Jurkat, Clone E6-1 (cell line): ENCODE data around the gene COPS7A.
"Not testable (repeated sequence)": the region's sequence is repeated elsewhere in the genome, so short reads cannot be mapped to it uniquely, and the experiment has no call there.

Experiments
- DNase-seq: peaks from one replicate; pipeline ENCODE4 v3.0.0-alpha.2; 2011; ENCODE audit warnings: low read depth, low spot score
- H3K4me3 ChIP-seq: 2 replicates; pipeline ENCODE4 v1.5.1; 2011; ENCODE audit warnings: mild to moderate bottlenecking, low read length, control low read depth, moderate library complexity

COPS7A gene

DNA sequence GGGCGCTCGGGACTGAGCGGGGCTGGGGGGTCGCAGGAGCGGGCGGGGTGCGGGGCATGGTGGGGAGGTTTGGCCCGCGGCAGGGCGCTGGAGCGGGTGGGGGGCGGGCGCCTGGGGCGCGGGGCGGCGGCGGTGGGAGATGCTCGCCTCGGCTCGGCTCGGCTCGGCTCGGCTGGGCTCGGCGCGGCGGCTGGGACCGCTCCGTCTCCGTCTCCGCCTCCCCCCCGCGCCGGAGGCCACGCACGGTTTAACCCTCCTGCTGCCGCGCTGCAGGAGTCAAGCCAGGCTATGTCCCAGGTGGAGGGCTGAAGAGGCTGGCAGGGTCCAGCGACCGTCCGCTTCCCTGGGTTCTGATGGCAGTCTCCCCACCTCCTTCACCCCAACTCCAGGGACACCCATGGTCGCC is 23.2 kb upstream of the COPS7A start, which contains the start of gene PIANP:
TSS of gene PIANP (minus strand) at position 170 of the 406 bp plus-strand sequence. CDS start 2,754 bp downstream, outside the sequence.
- DNase-seq: no peak
- peak within 1 kb of the TSS; percentile 39 for H3K4me3 ChIP-seq

DNA sequence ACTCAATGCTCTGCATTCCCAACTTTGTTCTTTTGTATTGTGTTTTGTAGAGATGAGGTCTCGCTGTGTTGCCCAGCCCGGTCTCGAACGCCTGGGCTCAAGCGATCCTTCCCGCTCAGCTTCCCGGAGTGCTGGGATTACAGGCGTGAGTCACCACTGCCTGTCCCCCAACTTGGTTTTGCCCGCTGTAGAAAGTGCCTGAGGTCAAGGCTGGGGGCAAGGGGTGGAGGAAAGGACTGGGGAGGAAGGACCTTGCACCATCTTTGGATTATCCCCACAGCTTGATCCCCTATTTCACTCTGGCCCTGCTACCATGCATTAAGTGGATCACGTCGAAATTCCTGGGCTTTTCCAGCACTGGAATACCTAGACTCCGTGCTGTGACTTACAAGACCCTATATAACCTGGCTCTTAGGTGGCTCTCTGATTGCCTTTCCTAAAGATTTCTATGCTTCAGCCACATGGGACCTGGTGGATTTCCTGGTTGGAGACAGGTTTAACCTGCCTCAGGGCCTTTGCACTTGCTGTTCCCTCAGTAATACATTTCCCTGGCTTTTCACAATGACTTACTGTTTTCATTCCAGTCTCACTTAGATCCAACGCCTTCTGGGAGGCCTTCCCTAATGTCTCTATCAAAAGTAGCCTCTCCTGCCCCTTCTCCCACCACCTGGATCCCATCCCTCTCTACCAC is 22.6 kb upstream of the COPS7A start:
- peak overlapping the region; percentile 33 for H3K4me3 ChIP-seq
- no peak for DNase-seq

DNA sequence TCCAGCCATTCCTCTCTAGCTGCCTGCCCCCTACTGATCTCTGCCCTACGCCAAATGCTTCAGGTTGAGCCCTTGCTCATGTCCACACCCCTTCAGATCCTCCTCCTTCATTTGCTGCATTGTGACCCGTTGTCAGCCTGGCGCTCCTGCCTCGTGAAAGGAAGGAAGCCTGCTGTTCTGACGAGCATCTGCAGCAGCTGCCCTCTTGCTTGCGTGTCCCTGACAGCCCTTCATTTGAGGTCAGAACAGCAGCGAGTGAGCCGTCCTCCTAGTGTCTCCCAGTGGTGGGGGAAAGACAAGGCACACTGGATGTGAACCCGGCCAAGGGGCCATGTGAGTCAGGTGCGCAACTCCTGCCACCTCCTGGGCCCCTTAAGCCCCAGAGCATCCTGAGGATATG is 20.2 kb upstream of the COPS7A start:
- no peak overlapping the region for H3K4me3 ChIP-seq
- no peak for DNase-seq

DNA sequence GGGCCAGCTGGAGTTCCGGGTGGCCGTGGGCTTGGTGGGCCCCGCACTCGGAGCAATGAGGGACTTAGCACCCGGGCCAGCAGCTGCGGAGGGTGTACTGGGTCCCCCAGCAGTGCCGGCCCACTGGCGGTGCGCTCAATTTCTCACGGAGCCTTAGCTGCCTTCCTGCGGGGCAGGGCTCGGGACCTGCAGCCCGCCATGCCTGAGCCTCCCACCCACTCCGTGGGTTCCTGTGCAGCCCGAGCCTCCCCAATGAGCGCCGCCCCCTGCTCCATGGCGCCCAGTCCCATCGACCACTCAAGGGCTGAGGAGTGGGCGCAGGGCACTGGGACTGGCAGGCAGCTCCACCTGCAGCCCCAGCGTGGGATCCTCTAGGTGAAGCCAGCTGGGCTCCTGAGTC is 15.5 kb upstream of the COPS7A start:
- H3K4me3 ChIP-seq, DNase-seq: not testable (repeated sequence)

DNA sequence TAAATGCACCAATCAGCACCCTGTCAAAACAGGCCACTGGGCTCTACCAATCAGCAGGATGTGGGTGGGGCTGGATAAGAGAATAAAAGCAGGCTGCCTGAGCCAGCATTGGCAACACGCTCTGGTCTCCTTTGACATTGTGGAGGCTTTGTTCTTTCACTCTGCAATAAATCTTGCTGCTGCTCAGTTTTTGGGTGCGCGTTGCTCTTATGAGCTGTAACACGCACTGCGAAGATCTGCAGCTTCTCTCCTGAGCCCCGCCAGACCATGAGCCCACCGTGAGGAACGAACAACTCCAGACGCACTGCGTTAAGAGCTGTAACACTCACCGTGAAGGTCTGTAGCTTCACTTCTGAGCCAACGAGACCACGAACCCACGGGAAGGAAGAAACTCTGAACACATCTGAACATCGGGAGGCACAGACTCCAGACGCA is 14.9 kb upstream of the COPS7A start:
- DNase-seq: peak; percentile 48
- no peak overlapping the region for H3K4me3 ChIP-seq

DNA sequence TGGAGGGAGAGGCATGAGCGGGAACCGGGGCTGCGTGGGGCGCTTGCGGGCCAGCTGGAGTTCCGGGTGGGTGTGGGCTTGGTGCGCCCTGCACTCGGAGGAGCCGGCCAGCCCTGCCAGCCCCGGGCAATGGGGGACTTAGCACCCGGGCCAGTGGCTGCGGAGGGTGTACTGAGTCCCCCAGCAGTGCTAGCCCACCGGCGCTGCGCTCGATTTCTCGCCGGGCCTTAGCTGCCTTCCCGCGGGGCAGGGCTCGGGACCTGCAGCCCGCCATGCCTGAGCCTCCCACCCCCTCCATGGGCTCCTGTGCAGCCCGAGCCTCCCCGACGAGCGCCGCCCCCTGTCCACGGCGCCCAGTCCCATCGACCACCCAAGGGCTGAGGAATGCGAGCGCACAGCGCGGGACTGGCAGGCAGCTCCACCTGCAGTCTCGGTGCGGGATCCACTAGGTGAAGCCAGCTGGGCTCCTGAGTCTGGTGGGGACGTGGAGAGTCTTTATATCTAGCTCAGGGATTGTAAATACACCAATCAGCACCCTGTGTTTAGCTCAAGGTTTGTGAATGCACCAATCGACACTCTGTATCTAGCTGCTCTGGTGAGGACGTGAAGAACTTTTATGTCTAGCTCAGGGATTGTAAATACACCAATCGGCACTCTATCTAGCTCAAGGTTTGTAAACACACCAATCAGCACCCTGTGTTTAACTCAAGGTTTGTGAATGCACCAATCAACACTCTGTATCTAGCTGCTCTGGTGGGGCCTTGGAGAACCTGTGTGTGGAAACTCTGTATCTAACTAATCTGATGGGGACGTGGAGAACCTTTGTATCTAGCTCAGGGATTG is 7.6 kb upstream of the COPS7A start:
- H3K4me3 ChIP-seq, DNase-seq: not testable (repeated sequence)

DNA sequence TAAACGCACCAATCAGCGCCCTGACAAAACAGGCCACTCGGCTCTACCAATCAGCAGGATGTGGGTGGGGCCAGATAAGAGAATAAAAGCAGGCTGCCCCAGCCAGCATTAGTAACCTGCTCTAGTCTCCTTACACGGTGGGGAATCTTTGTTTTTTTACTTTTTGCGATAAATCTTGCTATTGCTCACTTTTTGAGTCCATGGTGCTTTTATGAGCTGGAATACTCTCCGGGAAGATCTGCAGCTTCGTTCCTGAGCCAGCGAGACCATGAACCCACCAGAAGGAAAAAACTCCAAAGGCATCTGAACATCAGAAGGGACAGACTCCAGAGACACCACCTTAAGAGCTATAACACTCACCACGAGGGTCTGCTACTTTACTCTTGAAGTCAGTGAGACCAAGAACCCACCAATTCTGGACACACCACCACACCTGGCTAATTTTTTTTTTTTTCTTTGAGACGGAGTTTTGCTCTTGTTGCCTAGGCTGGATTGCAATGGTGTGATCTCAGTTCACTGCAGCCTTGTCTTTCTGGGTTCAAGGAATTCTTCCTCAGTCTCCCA is 6.9 kb upstream of the COPS7A start:
- H3K4me3 ChIP-seq: no peak overlapping the region
- DNase-seq: no peak

DNA sequence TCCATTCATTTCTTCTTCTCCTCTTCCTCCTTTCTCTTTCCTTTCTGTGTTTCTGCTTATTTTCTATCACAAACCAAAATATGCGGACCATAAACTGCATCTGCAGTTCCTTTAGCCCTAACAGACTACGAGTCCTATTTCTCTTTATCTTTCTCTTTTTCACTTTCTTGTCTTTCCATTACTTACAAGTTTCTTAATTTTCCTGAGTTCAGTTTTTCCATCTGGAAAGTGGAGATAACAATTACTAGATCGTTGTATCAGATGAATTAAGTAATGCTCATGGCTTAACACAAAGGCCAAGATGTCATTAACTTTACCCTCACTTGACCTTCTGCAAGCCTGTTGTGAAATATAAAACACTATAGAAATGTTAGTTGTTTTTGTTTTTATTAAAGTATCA is 983 bp upstream of the COPS7A start:
- no peak for DNase-seq
- H3K4me3 ChIP-seq: peak overlapping the region; percentile 89

DNA sequence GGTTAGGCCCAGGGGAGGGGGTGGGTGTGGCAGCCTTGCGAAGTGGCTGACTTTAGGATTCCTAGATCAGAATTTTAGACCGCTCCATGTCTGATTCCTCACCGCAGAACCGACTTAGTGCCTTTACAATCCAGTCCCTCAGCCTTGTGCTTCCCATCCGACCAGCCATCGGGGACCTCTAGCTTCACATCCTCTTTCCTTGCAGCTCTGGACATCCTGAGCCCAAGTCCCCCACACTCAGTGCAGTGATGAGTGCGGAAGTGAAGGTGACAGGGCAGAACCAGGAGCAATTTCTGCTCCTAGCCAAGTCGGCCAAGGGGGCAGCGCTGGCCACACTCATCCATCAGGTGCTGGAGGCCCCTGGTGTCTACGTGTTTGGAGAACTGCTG is 557 bp downstream of the COPS7A start:
- peak; percentile 8 for DNase-seq

DNA sequence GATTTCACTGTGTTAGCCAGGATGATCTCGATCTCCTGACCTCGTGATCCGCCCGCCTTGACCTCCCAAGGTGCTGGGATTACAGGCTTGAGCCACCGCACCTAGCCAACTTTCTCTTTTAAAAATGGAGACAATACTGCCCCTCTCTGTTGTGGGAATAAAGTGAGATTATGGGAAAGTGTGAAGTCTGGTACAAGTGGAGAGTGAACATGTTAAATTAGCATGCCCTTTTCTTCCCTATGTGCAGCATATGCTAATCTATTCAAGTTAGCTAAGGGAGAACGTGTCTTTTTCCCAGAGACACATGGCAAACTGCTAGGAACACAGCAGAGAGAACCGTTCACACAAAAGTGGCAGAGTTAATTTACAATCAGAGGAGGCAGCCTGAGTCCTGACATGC is 1.5 kb downstream of the COPS7A start:
- H3K4me3 ChIP-seq: no peak overlapping the region
- no peak for DNase-seq

More for the DNA sequence above, 557 bp downstream of the COPS7A start:
- peak overlapping the region; percentile 89 for H3K4me3 ChIP-seq

DNA sequence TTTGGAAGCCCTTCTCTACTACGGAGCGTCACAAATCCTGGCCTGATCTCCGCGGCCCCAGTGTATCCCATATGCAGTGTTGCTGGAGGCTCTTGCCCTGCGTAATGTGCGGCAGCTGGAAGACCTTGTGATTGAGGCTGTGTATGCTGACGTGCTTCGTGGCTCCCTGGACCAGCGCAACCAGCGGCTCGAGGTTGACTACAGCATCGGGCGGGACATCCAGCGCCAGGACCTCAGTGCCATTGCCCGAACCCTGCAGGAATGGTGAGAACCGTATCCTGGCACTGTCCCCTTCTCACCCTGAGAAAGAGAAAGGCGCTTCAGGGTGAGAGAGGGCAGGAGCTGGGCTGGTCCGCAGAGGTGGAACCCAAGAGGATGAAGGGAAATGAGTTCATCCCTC is 5.3 kb downstream of the COPS7A start:
- no peak overlapping the region for H3K4me3 ChIP-seq
- DNase-seq: no peak

DNA sequence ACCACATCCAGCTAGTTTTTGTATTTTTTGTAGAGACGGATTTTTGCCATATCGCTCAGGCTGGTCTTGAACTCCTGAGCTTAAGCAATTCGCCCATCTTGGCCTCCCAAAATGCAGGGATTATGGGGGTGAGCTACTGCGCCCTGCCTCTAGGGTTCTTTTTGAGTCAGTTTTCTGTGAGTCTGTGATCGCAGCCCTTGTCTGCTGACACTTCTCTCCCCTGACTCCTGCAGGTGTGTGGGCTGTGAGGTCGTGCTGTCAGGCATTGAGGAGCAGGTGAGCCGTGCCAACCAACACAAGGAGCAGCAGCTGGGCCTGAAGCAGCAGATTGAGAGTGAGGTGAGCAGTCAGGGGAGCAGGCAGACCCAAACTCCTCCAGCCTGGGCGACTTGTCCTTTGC is 6.3 kb downstream of the COPS7A start:
- no peak for DNase-seq
- no peak overlapping the region for H3K4me3 ChIP-seq

DNA sequence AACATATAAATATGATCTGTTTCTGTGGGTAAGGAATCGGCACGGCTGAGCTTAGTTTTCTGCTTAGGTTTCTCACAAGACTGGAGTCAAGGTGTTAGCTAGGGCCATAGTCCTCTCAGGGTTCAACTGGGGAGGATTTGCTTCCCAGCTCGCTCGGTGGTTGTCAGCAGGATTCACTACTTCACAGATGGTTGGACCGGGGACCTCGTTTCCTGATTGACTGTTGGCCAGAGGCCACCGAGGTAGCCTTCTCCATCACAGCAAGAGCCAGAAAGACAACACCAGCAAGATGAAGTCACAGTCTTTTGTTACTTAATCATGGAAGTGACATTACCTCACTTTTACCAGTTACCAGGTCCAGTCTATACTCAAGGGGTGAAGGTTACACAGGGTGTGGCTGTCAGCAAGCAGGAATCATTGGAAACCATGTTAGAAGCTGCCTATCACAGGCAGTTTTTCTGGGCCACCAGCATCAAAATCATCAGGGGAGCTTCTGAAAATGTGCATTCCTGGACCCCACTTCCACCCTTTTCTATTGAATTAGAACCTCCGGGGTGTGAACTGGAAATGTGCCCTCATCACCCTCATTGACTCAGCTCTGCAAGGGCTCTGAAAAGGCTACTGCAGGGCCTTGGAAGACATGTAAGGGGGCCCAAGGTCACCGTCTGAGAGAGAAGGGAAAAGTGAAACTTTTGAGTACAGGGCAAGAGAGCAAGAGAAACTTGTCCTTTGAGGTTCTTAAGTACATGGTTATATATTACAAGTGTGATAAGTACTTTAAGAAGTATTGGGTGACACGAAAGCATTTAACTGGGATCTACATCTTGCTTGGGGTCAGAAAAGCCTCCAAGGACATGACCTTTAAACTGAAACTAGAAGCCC is 10.9 kb downstream of the COPS7A start:
- DNase-seq: no peak

DNA sequence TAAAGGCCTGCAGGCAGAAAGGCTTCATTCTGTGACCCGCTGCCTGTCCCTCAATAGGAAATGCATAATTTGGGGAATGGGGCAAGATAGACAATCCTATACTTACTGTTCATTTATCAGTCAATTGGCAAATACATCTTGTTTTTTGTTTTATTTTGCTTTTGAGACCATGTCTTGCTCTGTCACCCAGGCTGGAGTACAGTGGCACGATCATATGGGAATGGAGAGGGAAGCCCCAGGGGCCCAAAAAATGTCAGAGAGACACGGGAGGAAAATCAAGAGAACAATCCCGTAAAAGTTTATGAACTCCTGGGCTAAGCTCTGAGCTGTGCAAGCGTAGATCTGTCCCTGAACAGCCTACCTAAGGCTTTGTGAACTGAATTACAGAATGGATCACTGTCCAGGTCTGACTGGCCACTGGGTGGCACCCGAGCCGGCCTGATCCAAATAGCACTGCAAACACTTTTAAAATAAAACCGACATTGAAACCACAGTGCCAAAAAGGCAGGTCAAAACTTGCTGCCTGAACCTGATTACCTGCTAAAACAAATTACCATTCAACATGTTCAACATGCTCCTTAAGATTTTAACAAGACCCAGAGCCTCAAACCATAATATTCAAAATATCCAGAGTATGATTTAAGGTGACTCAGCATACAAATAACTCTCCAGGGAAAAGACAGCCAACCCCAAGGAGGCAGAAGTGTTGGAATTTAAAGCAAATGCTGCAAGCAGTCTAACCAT is 11.8 kb downstream of the COPS7A start:
- no peak for DNase-seq
- H3K4me3 ChIP-seq: no peak overlapping the region

More for the DNA sequence above, 10.9 kb downstream of the COPS7A start:
- no peak overlapping the region for H3K4me3 ChIP-seq

DNA sequence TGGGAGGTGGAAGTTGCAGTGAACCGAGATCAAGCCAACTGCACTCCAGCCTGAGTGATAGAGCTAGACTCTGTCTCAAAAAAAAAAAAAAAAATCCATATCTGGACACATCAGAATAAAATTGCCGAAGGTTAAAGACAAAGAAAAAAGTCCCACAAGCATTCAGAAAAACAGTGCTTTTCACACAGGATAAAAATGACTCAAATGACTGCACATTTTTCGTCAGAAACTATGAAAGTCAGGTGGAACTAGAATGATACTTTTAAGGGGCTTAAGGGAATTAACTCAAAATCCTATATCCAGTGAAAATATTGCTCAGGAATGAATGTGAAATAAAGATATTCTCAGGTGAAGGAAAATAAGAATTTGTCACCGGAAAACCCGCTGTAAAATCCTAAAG is 12.9 kb downstream of the COPS7A start:
- no peak for DNase-seq
- H3K4me3 ChIP-seq: no peak overlapping the region

DNA sequence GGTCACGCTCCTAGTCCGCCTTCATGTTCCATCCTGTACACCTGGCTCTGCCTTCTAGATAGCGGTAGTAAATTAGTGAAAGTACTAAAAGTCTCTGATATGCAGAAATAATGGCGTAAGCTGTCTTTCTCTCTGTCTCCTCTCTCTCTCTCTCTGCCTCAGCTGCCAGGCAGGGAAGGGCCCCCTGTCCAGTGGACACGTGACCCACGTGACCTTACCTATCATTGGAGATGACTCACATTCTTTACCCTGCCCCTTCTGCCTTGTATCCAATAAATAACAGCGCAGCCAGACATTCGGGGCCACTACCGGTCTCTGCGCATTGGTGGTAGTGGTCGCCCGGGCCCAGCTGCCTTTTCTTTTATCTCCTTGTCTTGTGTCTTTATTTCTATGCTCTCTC is 18.2 kb downstream of the COPS7A start:
- not testable (repeated sequence) for H3K4me3 ChIP-seq, DNase-seq

DNA sequence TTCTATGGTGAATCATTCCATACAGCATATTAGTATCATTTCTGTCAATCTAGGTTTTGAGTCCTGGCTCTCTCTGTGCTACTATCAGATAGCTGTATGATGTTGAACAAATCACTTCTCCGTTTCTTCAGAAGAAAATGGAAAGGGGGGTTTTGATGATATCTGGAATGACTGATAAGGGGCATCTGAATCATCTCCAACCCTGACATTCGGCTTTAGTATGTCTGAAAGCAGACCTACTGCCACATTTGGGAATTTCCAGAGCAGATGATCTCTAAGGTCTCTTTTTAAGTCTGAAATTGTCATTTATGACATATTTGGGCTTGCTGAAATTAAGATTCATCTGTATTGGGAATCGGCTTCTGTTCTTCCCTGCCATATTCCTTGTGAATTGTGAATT is 19.0 kb downstream of the COPS7A start:
- no peak for DNase-seq
- no peak overlapping the region for H3K4me3 ChIP-seq

DNA sequence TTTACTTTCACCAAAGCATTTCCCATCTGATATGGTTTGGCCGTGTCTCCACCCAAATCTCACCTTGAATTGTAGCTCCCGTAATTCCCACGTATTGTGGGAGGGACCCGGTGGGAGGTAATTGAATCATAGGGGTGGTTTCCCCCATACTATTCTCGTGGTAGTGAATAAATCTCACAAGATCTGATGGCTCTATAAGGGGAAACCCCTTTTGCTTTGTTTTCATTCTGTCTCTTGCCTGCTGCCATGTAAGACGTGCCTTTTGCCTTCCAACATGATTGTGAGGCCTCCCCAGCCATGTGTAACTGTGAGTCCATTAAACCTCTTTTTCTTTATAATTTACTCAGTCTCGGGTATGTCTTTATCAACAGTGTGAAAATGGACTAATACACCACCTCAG is 19.5 kb downstream of the COPS7A start:
- DNase-seq, H3K4me3 ChIP-seq: not testable (repeated sequence)
